Measurements from ENCODE around the gene CACNA2D4.

Gene CACNA2D4

GRCh38 chr12:1810931-1811280 lies 107.5 kb downstream of the CACNA2D4 start:
- Histone ChIP-seq H3K9ac (ENCODE audit: low read depth, low read length) (no peak overlapping the region), H3K36me3 (ENCODE audit: insufficient read depth, low read depth, low read length) (no peaks in the 10 kb centered on the region), H3K9me3 (ENCODE audit: insufficient read depth, low read depth, low read length) (no peaks in the 10 kb centered on the region), H3K27me3 (ENCODE audit: insufficient read depth, low read length) (no peaks in the 10 kb centered on the region), H3K4me1 (ENCODE audit: insufficient read depth, low read length) (no peaks in the 10 kb centered on the region), H3K27ac (ENCODE audit: low read length) (no peak overlapping the region), H3K4me3 (ENCODE audit: low read length) (no peak overlapping the region)

- Histone ChIP-seq H3K4me3 (ENCODE audit: low read length) (no peak overlapping the region), H3K9me3 (ENCODE audit: insufficient read depth, low read depth, low read length) (no peaks in the 10 kb centered on the region), H3K27me3 (ENCODE audit: insufficient read depth, low read length) (no peaks in the 10 kb centered on the region), H3K4me1 (ENCODE audit: insufficient read depth, low read length) (no peaks in the 10 kb centered on the region), H3K36me3 (ENCODE audit: insufficient read depth, low read depth, low read length) (no peaks in the 10 kb centered on the region), H3K9ac (ENCODE audit: low read depth, low read length) (no peak overlapping the region), H3K27ac (ENCODE audit: low read length) (no peak overlapping the region)
Observed at GRCh38 chr12:1810201-1810930, 108.1 kb downstream of the CACNA2D4 start.

- Histone ChIP-seq H3K36me3 (ENCODE audit: insufficient read depth, low read depth, low read length) (no peaks in the 10 kb centered on the region), H3K4me3 (ENCODE audit: low read length) (no peak overlapping the region), H3K27ac (ENCODE audit: low read length) (no peak overlapping the region), H3K4me1 (ENCODE audit: insufficient read depth, low read length) (no peaks in the 10 kb centered on the region), H3K9ac (ENCODE audit: low read depth, low read length) (no peak overlapping the region), H3K27me3 (ENCODE audit: insufficient read depth, low read length) (no peaks in the 10 kb centered on the region), H3K9me3 (ENCODE audit: insufficient read depth, low read depth, low read length) (no peaks in the 10 kb centered on the region)
Observed at GRCh38 chr12:1809591-1810190, 108.8 kb downstream of the CACNA2D4 start.

GRCh38 chr12:1808798-1809480 lies 109.5 kb downstream of the CACNA2D4 start:
- Histone ChIP-seq H3K4me3 (ENCODE audit: low read length) (no peak overlapping the region), H3K9ac (ENCODE audit: low read depth, low read length) (no peak overlapping the region), H3K36me3 (ENCODE audit: insufficient read depth, low read depth, low read length) (no peaks in the 10 kb centered on the region), H3K4me1 (ENCODE audit: insufficient read depth, low read length) (no peaks in the 10 kb centered on the region), H3K9me3 (ENCODE audit: insufficient read depth, low read depth, low read length) (no peaks in the 10 kb centered on the region), H3K27ac (ENCODE audit: low read length) (no peak overlapping the region), H3K27me3 (ENCODE audit: insufficient read depth, low read length) (no peaks in the 10 kb centered on the region)

GRCh38 chr12:1808036-1808797 lies 110.2 kb downstream of the CACNA2D4 start:
- Histone ChIP-seq H3K4me3 (ENCODE audit: low read length) (no peak overlapping the region), H3K36me3 (ENCODE audit: insufficient read depth, low read depth, low read length) (no peaks in the 10 kb centered on the region), H3K9ac (ENCODE audit: low read depth, low read length) (no peak overlapping the region), H3K27ac (ENCODE audit: low read length) (no peak overlapping the region), H3K27me3 (ENCODE audit: insufficient read depth, low read length) (no peaks in the 10 kb centered on the region), H3K9me3 (ENCODE audit: insufficient read depth, low read depth, low read length) (no peaks in the 10 kb centered on the region), H3K4me1 (ENCODE audit: insufficient read depth, low read length) (no peaks in the 10 kb centered on the region)

GRCh38 chr12:1807087-1807860 lies 111.2 kb downstream of the CACNA2D4 start:
- no peak overlapping the region for H3K27ac ChIP-seq (ENCODE audit: low read length)
- H3K4me3 ChIP-seq (ENCODE audit: low read length), result no peak overlapping the region
- no peaks in the 10 kb centered on the region for H3K36me3 ChIP-seq (ENCODE audit: insufficient read depth, low read depth, low read length)
- H3K4me1 ChIP-seq (ENCODE audit: insufficient read depth, low read length), result no peaks in the 10 kb centered on the region
- H3K27me3 ChIP-seq (ENCODE audit: insufficient read depth, low read length), result no peaks in the 10 kb centered on the region
- H3K9me3 ChIP-seq (ENCODE audit: insufficient read depth, low read depth, low read length), result no peaks in the 10 kb centered on the region
- H3K9ac ChIP-seq (ENCODE audit: low read depth, low read length), result no peak overlapping the region

- no peak overlapping the region for H3K27ac ChIP-seq (ENCODE audit: low read length)
- H3K4me3 ChIP-seq (ENCODE audit: low read length), result no peak overlapping the region
- H3K9me3 ChIP-seq (ENCODE audit: insufficient read depth, low read depth, low read length), result no peaks in the 10 kb centered on the region
- H3K4me1 ChIP-seq (ENCODE audit: insufficient read depth, low read length), result no peaks in the 10 kb centered on the region
- H3K9ac ChIP-seq (ENCODE audit: low read depth, low read length), result no peak overlapping the region
- no peaks in the 10 kb centered on the region for H3K36me3 ChIP-seq (ENCODE audit: insufficient read depth, low read depth, low read length)
- no peaks in the 10 kb centered on the region for H3K27me3 ChIP-seq (ENCODE audit: insufficient read depth, low read length)
Observed at GRCh38 chr12:1806301-1807086, 112.0 kb downstream of the CACNA2D4 start.

GRCh38 chr12:1805441-1806081 lies 112.9 kb downstream of the CACNA2D4 start:
- Histone ChIP-seq H3K4me1 (ENCODE audit: insufficient read depth, low read length) (no peaks in the 10 kb centered on the region), H3K9ac (ENCODE audit: low read depth, low read length) (no peak overlapping the region), H3K36me3 (ENCODE audit: insufficient read depth, low read depth, low read length) (no peaks in the 10 kb centered on the region), H3K27ac (ENCODE audit: low read length) (no peak overlapping the region), H3K4me3 (ENCODE audit: low read length) (no peak overlapping the region), H3K27me3 (ENCODE audit: insufficient read depth, low read length) (no peaks in the 10 kb centered on the region), H3K9me3 (ENCODE audit: insufficient read depth, low read depth, low read length) (no peaks in the 10 kb centered on the region)

GRCh38 chr12:1804545-1805332 lies 113.7 kb downstream of the CACNA2D4 start:
- H3K9ac ChIP-seq (ENCODE audit: low read depth, low read length), result no peak overlapping the region
- H3K4me1 ChIP-seq (ENCODE audit: insufficient read depth, low read length), result no peaks in the 10 kb centered on the region

GRCh38 chr12:1803736-1804135 lies 114.7 kb downstream of the CACNA2D4 start:
- H3K27ac ChIP-seq (ENCODE audit: low read length), result no peak overlapping the region
- H3K4me3 ChIP-seq (ENCODE audit: low read length), result no peak overlapping the region
- H3K9ac ChIP-seq (ENCODE audit: low read depth, low read length), result no peak overlapping the region
- no peaks in the 10 kb centered on the region for H3K27me3 ChIP-seq (ENCODE audit: insufficient read depth, low read length)
- no peaks in the 10 kb centered on the region for H3K4me1 ChIP-seq (ENCODE audit: insufficient read depth, low read length)
- no peaks in the 10 kb centered on the region for H3K36me3 ChIP-seq (ENCODE audit: insufficient read depth, low read depth, low read length)
- no peaks in the 10 kb centered on the region for H3K9me3 ChIP-seq (ENCODE audit: insufficient read depth, low read depth, low read length)

More at GRCh38 chr12:1804545-1805332, 113.7 kb downstream of the CACNA2D4 start:
- Histone ChIP-seq H3K4me3 (ENCODE audit: low read length) (no peak overlapping the region), H3K27me3 (ENCODE audit: insufficient read depth, low read length) (no peaks in the 10 kb centered on the region), H3K36me3 (ENCODE audit: insufficient read depth, low read depth, low read length) (no peaks in the 10 kb centered on the region), H3K9me3 (ENCODE audit: insufficient read depth, low read depth, low read length) (no peaks in the 10 kb centered on the region), H3K27ac (ENCODE audit: low read length) (no peak overlapping the region)
